Adipose tissue (tissue), 3 donors: ENCODE measurements around the gene RAD9B. TPM values are rescaled to one million over a fixed set of nuclear protein-coding genes. Genes with fewer than 3 reads are reported as not detected.
"Not testable (repeated sequence)": the region's sequence is repeated elsewhere in the genome, so short reads cannot be mapped to it uniquely, and the experiment has no call there.

ENCODE experiments used
- H3K27ac ChIP-seq: one replicate; pipeline ENCODE4 v1.5.1; 2013; ENCODE audit warnings: low read depth, low read length
- WGBS, 3 donors: extraction: QIAGEN DNeasy Blood & Tissue Kit; methylation state at CpG; one replicate each; pipeline ENCODE4 v1.1.7; 2013; 5-methylcytosine and 5-hydroxymethylcytosine counted together
- polyA plus RNA-seq, 3 donors: library from polyadenylated mRNA; stranded (reverse); fragments of 200-250 nt; gene quantifications; one replicate each; pipeline ENCODE4 v1.2.3, GENCODE V29; 2013
- donor health status: healthy with polysubstance abuse.
- donor health status: Bipolar disorder and iron deficiency.
- donor health status: healthy.

The RAD9B gene
- polyA plus RNA-seq, 3 donors, result 0.09 to 0.56 (median 0.13) TPM

- no peak overlapping the region for H3K27ac ChIP-seq
- 91 to 96% (median 92%) methylated on average over 3 of the region's 3 CpGs for WGBS, 3 donors
These were observed 14.9 kb downstream of the RAD9B start for GRCh38 chr12:110516995-110517394.

DNA sequence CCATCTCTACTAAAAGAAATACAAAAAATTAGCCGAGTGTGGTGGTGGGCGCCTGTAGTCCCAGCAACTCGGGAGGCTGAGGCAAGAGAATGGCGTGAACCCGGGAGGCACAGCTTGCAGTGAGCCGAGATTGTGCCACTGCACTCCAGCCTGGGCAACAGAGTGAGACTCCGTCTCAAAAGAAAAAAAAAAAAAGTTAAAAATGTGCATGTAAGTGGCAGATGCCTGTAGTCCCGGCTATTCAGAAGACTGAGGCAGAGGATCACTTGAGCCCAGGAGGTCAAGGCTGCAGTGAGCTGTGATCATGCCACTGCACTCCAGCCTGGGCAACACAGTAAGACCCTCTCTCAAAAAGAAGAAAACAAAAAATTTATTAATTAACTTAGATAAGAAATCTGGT is 15.9 kb downstream of the RAD9B start:
- H3K27ac ChIP-seq, result not testable (repeated sequence)

DNA sequence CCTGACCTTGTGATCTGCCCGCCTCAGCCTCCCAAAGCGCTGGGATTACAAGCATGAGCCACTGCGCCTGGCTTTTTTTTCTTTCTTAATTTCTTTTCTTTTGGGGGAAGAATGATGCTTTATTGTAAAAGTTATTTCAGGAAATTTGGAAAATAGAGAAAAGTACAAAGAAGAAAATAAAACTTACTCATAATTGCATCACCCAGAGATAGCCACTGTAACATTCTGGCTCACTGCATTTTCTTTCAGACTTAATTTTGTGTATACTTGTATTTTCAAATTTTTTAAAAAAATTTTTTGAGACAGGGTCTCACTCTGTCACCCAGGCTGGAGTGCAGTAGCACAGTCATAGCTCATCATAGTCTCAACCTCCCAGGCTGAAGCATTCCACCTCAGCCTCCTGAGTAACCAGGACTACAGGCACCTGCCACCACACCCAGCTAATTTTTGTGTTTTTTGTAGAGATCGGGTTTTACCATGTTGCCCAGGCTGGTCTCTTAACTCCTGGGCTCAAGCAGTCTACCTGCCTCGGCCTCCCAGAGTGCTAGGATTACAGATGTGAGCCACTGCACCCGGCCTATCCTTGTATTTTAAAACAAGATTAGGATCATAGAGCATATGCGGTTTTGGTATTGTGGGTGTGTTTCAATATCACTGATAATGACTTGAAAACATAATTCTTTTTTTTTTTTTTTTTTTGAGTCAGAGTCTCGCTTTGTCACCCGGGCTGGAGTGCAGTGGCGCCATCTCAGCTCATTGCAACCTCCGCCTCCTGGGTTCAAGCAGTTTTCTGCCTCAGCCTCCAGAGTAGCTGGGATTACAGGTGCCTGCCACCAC is 19.0 kb downstream of the RAD9B start:
- 91 to 96% (median 94%) methylated on average over 11 of the region's 11 CpGs for WGBS, 3 donors
- not testable (repeated sequence) for H3K27ac ChIP-seq

More for the DNA sequence above, 15.9 kb downstream of the RAD9B start:
- 91 to 96% (median 94%) methylated on average over 6 to 8 of the region's 8 CpGs for WGBS, 3 donors

GRCh38 chr12:110528277-110528839 is 26.2 kb downstream of the RAD9B start:
- no peak overlapping the region for H3K27ac ChIP-seq
- whole genome bisulfite sequencing, 3 donors, result 93 to 97% (median 96%) methylated on average over 6 of the region's 6 CpGs

DNA sequence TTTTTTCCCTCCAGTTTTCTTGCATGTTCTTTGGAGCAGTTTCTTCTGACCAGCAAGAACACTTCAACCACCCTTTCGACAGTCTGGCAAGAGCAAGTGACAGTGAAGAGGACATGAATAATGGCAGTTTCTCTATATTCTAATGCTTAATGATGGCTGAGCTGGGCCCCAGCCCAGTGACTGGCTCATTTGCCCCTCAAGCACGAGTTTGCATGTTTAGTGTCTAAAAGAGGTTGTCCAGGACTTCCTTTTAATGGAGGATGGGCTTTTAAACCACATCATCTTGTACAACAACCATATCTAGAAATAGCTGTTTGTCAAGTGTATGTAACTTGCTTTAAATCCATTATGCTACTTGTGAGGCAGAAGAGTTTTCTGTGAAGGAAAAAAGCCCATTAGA is 28.4 kb downstream of the RAD9B start:
- WGBS, 3 donors, result 60 to 73% (median 64%) methylated on average over 2 of the region's 2 CpGs
- H3K27ac ChIP-seq, result no peak overlapping the region

DNA sequence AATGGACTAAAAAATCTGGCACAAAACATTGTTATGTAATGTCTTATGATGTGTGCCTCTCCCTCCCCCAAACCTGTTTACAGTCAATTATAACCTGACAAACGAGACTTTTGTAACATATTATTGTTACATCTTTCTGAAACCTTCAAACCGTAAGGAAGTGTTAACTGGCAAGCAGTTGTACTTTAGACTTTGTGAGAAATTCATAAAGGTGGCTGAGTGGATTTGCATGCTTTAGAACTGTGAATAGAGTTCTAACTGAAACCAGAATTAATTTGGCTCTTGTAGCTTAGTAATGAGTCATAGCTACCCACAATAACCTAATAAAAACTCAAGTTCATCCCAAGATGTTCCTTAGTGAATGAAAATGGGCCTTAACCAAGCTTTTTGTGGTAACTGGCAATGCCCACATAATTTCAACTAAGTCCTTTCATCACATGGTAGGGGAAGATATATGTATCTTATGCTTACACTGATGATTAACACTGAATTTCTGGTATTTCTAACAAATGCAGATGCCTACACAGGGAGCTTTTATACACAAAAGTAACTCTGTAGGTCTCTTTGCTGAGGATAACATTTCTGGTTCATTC is 29.7 kb downstream of the RAD9B start:
- no peak overlapping the region for H3K27ac ChIP-seq
- WGBS, 3 donors, result 32 to 58% (median 55%) methylated on average over 2 of the region's 2 CpGs

- H3K27ac ChIP-seq, result no peak overlapping the region
- WGBS, 3 donors, result 82 to 85% (median 84%) methylated on average over 3 of the region's 3 CpGs
These were observed 30.5 kb downstream of the RAD9B start for GRCh38 chr12:110532644-110533043.

GRCh38 chr12:110533607-110534006 is 31.5 kb downstream of the RAD9B start:
- no peak overlapping the region for H3K27ac ChIP-seq
- WGBS, 3 donors, result 27 to 75% (median 71%) methylated on average over 6 of the region's 6 CpGs

DNA sequence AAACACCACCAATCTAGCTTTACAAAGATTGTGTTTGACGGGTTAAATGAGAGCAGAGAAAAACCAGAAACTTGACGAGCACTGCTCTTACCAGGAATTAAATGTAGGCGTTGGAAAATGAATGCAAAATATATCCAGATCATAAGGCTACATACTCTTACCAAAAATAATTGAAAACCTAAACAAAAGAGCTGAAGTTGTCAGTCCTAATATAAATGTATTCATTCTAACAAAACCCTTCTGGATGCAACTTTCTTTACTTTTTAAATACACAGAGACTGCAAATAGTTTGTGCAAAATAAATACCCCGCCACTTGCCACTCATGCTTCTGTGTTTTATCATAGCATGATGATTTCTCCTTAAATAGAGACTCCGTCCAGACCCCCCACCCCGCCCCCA is 32.7 kb downstream of the RAD9B start:
- WGBS, 3 donors, result 89 to 94% (median 91%) methylated on average over 6 of the region's 6 CpGs
- H3K27ac ChIP-seq, result no peak overlapping the region

DNA sequence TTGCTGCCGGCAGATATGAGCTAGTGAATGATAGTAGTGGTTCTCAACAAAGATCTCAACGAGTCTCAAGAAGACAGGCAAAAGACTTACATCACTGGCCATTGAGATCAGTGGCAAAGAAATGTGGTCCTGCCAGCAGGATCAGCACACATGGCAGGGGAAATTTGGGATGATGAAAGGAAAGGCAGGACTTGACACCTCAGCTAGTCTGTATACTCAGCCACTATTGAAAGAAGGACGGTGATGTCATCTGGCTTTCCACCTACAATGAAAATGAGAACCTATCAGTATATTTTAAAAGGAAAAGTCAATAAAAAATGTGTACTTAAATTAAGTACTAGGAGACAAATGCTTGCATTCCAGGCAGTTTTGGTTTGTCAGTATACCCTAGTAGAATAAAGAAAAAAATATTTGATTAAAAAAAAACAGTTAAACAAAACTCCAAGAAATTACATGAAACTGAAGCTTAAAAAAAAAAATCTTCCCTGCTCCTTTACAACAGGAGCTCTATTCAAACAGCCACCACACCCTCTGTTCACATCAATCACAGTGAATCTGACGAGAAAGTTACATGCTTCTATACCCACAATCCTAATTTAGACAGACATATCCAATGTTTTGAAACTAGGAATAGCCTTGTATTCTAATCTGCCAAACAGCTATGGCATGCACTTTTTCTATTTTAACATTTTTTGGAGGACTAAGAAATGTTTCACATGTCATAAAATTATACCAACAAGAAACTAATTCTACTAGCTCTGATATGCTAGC is 34.9 kb downstream of the RAD9B start:
- no peak overlapping the region for H3K27ac ChIP-seq
- WGBS, 3 donors, result 78 to 90% (median 84%) methylated on average over 4 of the region's 4 CpGs

DNA sequence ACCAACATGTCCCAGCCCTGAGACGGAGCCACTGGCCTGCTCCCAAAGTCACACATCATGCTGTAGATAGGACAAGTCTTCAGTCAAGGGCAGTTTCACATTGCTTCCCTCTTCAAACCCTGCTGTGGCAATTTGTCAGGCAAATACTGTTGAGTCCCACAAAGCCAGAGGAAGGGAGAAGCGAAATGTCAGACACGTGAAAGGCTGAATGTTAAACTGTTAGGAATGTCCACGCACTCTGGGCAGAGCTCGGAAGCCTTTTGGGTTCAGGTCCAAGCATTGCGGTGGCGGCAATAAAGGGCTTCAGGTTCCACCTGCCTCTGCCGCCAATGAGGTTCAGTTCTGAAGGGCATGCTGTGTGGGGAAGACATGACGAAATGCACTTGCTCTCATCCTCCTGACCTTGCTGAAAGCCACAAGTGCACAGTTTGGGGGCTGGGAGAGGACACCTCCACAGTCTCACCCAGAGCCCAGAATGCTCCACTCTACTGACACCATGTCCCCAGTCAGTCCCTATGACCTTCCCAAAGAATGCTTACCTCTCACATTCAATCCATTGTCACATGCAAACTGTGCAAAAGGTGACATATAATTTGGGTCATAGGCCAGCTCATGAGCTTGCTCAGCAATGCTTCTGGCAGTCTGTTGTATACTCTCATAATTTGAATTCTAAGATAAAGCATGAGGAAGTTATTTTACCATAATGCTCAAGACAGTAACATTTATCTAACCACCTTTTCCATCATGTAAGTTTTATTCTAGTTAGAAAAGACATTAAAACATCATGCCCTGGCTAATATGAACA is 35.7 kb downstream of the RAD9B start:
- no peak overlapping the region for H3K27ac ChIP-seq
- WGBS, 3 donors, result 67 to 76% (median 73%) methylated on average over 9 of the region's 9 CpGs

- WGBS, 3 donors, result 90 to 96% (median 94%) methylated on average over 5 of the region's 5 CpGs
These were observed 36.9 kb downstream of the RAD9B start for GRCh38 chr12:110538869-110539622.

GRCh38 chr12:110540048-110540447 is 37.9 kb downstream of the RAD9B start:
- WGBS, 3 donors, result 91 to 92% (median 91%) methylated on average over 8 of the region's 8 CpGs
- H3K27ac ChIP-seq, result no peak overlapping the region

More at GRCh38 chr12:110538869-110539622, 36.9 kb downstream of the RAD9B start:
- H3K27ac ChIP-seq, result no peak overlapping the region

GRCh38 chr12:110543252-110543959 is 41.3 kb downstream of the RAD9B start:
- H3K27ac ChIP-seq, result peak overlapping the region; percentile 40
- 15 to 56% (median 45%) methylated on average over 7 of the region's 7 CpGs for WGBS, 3 donors

DNA sequence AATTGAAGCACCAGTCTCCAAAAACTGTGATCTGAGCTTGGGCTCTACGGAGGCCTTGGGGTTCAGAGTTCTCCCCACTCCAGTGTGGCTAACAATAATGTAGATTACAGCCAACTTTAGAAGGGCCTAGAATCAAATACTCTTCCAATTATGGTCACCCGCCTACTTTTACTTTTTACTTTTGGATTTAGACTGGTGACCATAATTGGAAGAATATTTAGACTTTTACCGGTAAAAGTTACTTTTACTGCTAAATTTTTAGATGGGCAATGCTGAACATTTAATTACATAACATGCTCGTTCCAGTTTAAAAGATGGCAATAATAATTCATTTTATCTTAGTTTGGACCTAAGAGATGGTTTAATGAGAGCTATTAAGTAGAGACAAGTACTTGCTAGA is 41.8 kb downstream of the RAD9B start:
- WGBS, 3 donors, result 72 to 85% (median 78%) methylated on average over 4 of the region's 4 CpGs
- peak overlapping the region; percentile 40 for H3K27ac ChIP-seq

- 72 to 94% (median 77%) methylated on average over 4 of the region's 4 CpGs for WGBS, 3 donors
- H3K27ac ChIP-seq, result not testable (repeated sequence)
These were observed 43.1 kb downstream of the RAD9B start for GRCh38 chr12:110545259-110545658.

DNA sequence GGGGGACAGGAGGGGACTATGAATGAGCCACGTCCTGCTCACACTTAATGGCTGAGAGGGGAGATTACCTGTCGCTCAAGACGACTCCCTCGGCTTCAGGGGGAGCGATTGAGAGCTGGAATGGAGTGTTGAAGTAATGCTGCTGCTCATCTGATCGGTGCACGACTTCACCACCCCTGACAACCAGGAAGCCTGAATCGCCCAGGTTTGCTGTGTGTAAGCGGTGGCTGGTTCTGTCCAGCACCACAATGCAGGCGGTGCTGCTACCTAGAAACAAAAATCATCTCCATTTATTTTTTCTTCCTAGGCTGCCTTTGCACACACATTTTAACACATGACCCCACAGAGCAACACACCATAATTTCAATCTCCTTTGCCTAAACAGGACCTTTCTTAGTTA is 43.7 kb downstream of the RAD9B start:
- H3K27ac ChIP-seq, result no peak overlapping the region
- WGBS, 3 donors, result 88 to 93% (median 92%) methylated on average over 10 of the region's 10 CpGs
